HG03039 (cell line): Measurements from ENCODE around the gene METTL4.
"Not testable (repeated sequence)": the region's sequence is repeated elsewhere in the genome, so short reads cannot be mapped to it uniquely, and the experiment has no call there.

Experiments used
- ATAC-seq: cut with Tn5 transposase; IDR thresholded peaks from one replicate; pipeline ENCODE4 v1.9.1; 2021; ENCODE audit warnings: mild to moderate bottlenecking, moderate library complexity; ENCODE audit not compliant: unreplicated experiment

The METTL4 gene

GRCh38 chr18:2568129-2568528 lies 3.2 kb downstream of the METTL4 start:
- no peak for ATAC-seq

GRCh38 chr18:2564373-2564772 lies 6.9 kb downstream of the METTL4 start:
- ATAC-seq, result no peak

- no peak for ATAC-seq
Measured at GRCh38 chr18:2559249-2559648, 12.1 kb downstream of the METTL4 start.

DNA sequence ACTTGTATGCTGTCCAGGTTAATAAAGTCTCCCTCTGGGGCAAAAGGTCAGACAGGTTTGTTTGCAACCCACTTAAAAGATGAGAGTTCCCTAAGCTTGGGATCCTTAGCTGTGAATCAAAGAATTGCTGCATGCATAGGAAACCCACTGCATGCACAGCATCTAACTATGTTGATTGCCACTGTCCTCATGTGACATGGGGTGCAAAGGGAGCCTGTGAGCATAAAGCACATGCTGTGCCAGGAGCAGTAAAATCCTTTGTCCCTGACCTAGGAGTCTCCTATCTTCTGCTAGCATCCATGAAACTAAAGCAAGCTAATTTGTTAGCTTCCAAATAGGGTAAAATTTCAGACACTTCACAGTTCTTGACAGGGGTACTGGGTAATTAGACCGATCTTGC lies 13.8 kb downstream of the METTL4 start:
- ATAC-seq, result no peak

GRCh38 chr18:2555895-2556294 lies 15.4 kb downstream of the METTL4 start:
- ATAC-seq, result no peak

DNA sequence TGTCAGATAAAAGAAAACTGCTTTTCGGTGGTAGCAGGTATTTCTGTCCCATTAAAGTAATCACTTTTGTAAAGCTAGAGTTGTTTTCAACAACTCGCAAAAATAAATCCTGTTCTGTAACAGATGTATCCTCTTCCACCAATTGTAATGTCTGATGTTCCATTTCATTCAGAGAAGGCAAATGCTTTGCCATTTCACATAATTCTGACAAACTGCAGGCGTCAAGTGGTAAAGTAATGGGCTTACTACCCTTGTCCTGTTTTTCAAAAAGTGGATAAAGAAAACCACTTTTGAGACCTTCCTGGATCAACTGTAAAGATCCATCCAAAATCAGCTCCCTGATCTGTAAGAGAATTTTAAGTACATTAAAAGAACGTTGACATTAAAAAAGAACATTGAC lies 16.6 kb downstream of the METTL4 start:
- no peak for ATAC-seq

DNA sequence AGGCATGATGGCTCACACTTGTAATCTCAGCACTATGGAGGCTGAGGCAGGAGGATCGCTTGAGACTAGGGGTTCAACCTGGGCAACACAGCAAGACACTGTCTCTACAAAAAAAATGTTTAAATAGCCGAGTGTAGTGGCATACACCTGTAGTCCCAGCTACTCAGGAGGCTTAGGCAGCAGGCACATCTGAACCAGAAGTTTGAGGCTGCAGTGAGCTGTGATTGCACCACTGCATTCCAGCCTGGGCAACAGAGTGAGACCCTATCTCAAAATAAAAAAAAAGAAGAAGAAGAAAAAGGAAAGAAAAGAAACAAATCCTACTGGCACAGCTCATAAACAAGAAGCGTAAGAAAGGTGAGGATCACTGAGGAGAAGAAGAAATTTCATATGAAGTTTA lies 19.9 kb downstream of the METTL4 start:
- no peak for ATAC-seq

DNA sequence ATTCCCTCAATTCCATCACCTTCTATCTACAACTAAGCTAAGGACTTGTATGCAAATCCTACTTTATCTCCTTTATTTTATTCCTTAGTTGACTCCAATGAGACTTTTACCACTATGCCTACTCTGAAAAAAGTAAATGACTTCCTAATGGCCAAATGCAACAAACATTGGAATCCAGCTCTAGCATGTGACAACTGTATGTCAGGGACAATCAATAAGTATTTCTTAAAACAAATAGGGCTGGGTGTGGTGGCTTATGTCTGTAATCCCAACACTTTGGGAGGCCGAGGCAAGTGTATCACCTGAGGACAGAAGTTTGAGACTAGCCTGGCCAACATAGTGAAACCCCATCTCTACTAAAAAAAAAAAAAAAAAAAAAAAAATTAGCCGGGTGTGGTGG lies 21.8 kb downstream of the METTL4 start:
- ATAC-seq, result no peak

GRCh38 chr18:2547477-2548087 lies 23.7 kb downstream of the METTL4 start:
- ATAC-seq, result no peak

DNA sequence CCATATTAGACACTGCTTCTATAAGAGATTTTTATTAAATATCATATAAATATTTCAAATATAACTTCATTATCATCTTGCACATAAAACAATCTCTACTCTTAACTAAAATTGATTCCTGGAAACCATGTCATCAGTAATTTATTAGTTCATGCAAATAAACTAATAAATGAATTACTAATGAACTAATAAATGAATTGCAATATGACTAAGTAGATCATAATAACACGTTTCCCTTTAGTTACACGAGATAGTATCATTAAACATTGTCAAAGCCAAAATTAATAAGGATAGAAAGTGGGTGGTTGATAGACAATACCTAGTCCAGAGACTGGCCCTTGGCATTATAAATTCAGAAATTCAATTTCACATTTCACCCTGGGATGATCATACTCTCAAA lies 26.1 kb downstream of the METTL4 start:
- no peak for ATAC-seq

- ATAC-seq, result not testable (repeated sequence)
Measured at GRCh38 chr18:2541925-2542563, 29.3 kb downstream of the METTL4 start.

- ATAC-seq, result no peak
Measured at GRCh38 chr18:2540575-2540974, 30.7 kb downstream of the METTL4 start.

DNA sequence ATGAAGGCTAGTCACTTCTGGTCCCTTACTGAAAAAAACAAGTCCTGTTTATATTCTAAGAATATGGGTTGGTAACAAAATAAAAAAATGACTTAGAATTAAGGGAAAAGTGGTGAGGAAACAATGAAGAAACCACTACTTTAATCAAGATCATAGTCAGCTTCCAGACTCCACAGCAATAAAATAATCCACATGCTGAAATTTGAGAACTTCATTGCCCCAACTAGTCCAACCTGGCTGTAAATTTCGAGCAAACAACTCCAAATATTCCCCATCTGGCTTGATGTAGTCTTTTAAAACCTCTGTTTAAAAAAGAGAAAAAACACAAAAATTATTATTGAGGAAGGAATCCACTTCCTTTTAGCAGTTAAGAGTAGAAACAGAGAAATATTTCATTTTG lies 32.5 kb downstream of the METTL4 start:
- ATAC-seq, result no peak

- ATAC-seq, result no peak
Measured at GRCh38 chr18:2538236-2538635, 33.1 kb downstream of the METTL4 start.

DNA sequence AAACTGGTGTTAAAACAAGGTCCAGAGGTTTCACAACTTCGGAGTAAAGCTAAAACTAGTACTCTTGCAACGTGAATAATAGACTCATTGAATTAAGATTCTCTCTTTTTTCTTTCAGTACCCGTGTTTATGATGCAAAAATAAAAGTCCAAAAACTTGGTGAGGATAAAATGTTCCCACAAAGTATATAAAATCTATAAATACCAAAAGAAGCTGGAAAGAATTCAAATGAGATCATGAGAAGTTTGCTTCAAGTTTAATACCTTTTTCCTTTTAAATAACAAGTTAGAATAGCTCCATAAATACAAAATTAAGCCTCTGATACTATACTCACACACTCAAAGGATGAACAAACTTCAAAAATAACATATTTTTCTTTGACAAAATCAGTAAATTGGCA lies 34.0 kb downstream of the METTL4 start:
- ATAC-seq, result no peak

DNA sequence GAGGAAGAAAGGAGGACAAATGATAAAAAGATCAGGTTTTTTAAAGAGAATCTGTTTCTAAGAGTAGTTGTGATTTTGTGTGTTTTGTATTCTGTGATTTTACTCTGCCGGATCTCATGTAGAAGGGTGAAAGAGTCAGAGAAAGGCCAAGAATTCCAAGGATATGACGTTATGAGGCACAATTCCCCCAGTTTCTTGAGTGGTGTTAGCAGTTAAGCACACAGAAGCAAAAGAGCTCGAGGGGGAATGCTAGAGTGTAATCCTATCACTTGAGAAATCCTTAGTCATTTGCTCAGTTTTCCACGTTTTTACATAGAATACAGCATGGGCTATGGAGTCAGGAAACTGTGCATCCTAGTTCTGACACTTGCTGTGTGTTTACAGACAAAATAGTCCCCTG lies 34.8 kb downstream of the METTL4 start:
- ATAC-seq, result no peak

- no peak for ATAC-seq
Measured at GRCh38 chr18:2536063-2536462, 35.2 kb downstream of the METTL4 start.

GRCh38 chr18:2535419-2535910 lies 35.8 kb downstream of the METTL4 start:
- no peak for ATAC-seq

DNA sequence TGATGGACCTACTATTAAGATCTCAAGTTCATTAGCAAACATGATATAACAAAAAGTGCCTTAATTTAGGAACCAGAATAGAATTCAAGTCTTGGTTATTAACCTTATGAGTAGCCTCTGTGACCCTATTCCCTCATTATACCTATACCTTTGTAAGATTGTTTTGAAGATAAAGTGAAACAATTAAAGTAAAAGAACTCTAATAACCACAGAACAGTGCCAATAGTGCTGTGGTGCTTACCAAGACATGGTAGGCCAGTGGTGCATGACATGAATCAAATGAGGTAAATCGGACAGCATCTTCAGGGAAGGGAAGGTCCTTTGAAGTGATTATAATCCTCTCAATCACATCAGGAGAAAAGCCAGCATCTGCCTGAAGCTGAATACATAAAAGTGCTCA lies 36.4 kb downstream of the METTL4 start:
- no peak for ATAC-seq

- no peak for ATAC-seq
Measured at GRCh38 chr18:2532797-2533196, 38.5 kb downstream of the METTL4 start.

GRCh38 chr18:2531751-2532150 lies 39.6 kb downstream of the METTL4 start:
- no peak for ATAC-seq

DNA sequence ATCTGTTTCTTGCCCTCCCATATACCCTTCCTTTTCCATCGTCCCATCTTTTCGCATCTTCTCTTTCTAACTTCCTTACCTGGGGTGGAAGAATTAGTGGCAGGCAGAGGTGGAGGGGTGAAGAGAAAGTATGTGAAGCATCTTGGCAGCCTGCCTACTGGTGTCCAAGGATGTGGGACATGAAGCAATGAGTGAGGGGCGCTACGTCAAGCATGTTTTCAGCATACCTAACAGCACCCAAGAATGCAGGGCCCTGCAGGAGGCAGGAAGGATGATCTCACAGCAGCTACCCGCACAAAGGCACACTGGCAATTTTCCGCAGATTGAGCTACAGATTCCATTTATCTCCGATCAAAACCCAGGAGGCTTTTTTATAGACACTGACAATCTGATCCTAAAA lies 42.2 kb downstream of the METTL4 start:
- ATAC-seq, result no peak

- ATAC-seq, result no peak
Measured at GRCh38 chr18:2526329-2526728, 45.0 kb downstream of the METTL4 start.
